ENCODE data around the gene MSL2.

DNA sequence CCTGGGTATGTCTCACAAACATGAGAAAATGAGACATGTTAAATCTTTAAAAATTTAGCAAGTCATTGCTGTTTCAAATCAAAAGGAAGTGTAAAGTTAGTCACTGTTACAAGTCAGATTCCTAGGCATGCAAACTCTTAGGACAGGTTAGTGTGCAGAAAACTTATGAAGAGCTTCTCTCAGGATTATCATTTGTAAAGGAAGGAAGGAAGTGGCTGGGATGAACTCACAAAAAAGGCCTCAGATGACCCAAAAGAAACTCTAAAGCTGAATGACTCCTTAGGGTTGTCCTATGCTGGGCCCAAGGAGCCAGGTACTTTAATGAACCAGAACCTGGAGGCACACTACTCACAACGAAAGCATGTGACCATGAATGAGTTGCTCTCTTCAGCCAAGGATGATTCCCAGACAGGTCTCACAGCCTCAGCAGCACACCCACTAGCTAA, 25.0 kb downstream of the MSL2 start:
- no peak for TF ChIP-seq SMC3 (IDR thresholded peaks at IDR 0.05; ENCODE audit: low read depth, low read length)
- TF ChIP-seq, protein P1, sequence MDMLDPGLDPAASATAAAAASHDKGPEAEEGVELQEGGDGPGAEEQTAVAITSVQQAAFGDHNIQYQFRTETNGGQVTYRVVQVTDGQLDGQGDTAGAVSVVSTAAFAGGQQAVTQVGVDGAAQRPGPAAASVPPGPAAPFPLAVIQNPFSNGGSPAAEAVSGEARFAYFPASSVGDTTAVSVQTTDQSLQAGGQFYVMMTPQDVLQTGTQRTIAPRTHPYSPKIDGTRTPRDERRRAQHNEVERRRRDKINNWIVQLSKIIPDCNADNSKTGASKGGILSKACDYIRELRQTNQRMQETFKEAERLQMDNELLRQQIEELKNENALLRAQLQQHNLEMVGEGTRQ (IDR thresholded peaks at IDR 0.05; ENCODE audit: low read depth, low read length) = no peak
- TF ChIP-seq, protein P2, sequence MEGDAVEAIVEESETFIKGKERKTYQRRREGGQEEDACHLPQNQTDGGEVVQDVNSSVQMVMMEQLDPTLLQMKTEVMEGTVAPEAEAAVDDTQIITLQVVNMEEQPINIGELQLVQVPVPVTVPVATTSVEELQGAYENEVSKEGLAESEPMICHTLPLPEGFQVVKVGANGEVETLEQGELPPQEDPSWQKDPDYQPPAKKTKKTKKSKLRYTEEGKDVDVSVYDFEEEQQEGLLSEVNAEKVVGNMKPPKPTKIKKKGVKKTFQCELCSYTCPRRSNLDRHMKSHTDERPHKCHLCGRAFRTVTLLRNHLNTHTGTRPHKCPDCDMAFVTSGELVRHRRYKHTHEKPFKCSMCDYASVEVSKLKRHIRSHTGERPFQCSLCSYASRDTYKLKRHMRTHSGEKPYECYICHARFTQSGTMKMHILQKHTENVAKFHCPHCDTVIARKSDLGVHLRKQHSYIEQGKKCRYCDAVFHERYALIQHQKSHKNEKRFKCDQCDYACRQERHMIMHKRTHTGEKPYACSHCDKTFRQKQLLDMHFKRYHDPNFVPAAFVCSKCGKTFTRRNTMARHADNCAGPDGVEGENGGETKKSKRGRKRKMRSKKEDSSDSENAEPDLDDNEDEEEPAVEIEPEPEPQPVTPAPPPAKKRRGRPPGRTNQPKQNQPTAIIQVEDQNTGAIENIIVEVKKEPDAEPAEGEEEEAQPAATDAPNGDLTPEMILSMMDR (conservative IDR thresholded peaks at IDR 0.05; ENCODE audit: low read depth, low read length) = no peak
- no peak for TF ChIP-seq POLR2A (IDR thresholded peaks at IDR 0.05; ENCODE audit: low read depth, low read length)
- no peak for TF ChIP-seq RFX5 (IDR thresholded peaks at IDR 0.05; ENCODE audit: low read depth, low read length)
- no peak for TF ChIP-seq RAD21 (IDR thresholded peaks at IDR 0.05; ENCODE audit: low read length)
- TF ChIP-seq CEBPB (IDR thresholded peaks at IDR 0.05; ENCODE audit: low read depth, low read length) = no peak
- TF ChIP-seq MAFK (IDR thresholded peaks at IDR 0.05; ENCODE audit: low read depth, low read length) = no peak
- no peak for TF ChIP-seq MXI1 (IDR thresholded peaks at IDR 0.05; ENCODE audit: borderline replicate concordance, low read depth, low read length)

All from IMR-90 (cell line).